Upper lobe of left lung (tissue), 4 donors: ENCODE results near the gene HIC1.

Source experiments
- CTCF ChIP-seq, 6 experiments: fragments of 450-650 bp in 4 of 6; fragments of 200-600 bp in 2 of 6; sonication (generic) in 2 of 6; IDR thresholded peaks; one replicate each; pipeline ENCODE4 v1.5.1; 2016 to 2019; ENCODE audit warnings: antibody characterized with exemption in 6 of 6
- POLR2AphosphoS5 ChIP-seq, 2 donors: sonication (generic); formaldehyde crosslinking; IDR thresholded peaks; one replicate each; pipeline ENCODE4 v1.5.1; 2017; ENCODE audit warnings: antibody characterized with exemption in 2 of 2

- TF ChIP-seq CTCF (IDR thresholded peaks at IDR 0.05): no peak
- TF ChIP-seq POLR2AphosphoS5 (IDR thresholded peaks at IDR 0.05): peak; percentile 14 to 41
These were observed 5.3 kb upstream of the HIC1 start for GRCh38 chr17:2049333-2050299.
